SU-DHL-6 (cell line): ENCODE results near the gene CTNNA2.

ENCODE experiments used
- H2AFZ ChIP-seq: fragments of 200-600 bp; sonication (generic); 2 replicates; pipeline ENCODE4 v1.6.1; 2014; ENCODE audit warnings: low read depth, mild to moderate bottlenecking, moderate library complexity, mixed read lengths, antibody characterized with exemption, low read length; ENCODE audit not compliant: severe bottlenecking
- H3F3A ChIP-seq: fragments of 200-600 bp; shearing (Covaris generic); 2 replicates; pipeline ENCODE4 v1.6.0; 2016; ENCODE audit warnings: antibody characterized with exemption, mild to moderate bottlenecking; ENCODE audit not compliant: insufficient read depth
- H3K27ac ChIP-seq: fragments of 200-600 bp; sonication (generic); 2 replicates; pipeline ENCODE4 v1.5.1; 2016; ENCODE audit warnings: low read depth, mild to moderate bottlenecking, low read length, moderate library complexity, mixed read lengths
- H3K27me3 ChIP-seq: fragments of 200-600 bp; sonication (generic), shearing (Covaris generic); 2 replicates; pipeline ENCODE4 v1.6.0; 2014; ENCODE audit warnings: mild to moderate bottlenecking, low read length
- H3K36me3 ChIP-seq: fragments of 200-600 bp; sonication (generic); 2 replicates; pipeline ENCODE4 v1.6.1; 2014; ENCODE audit warnings: mild to moderate bottlenecking, low read length, mixed read lengths
- H3K4me2 ChIP-seq: fragments of 300-600, 200-600 bp; shearing (Covaris generic), sonication (generic); 2 replicates; pipeline ENCODE4 v1.6.0; 2014; ENCODE audit warnings: low read length, low read depth, mild to moderate bottlenecking; ENCODE audit not compliant: poor library complexity, severe bottlenecking
- H3K4me3 ChIP-seq: fragments of 200-600 bp; sonication (generic); 2 replicates; pipeline ENCODE4 v1.5.1; 2014; ENCODE audit warnings: antibody characterized with exemption, low read length, mild to moderate bottlenecking, mixed read lengths; ENCODE audit not compliant: insufficient read depth, poor library complexity, severe bottlenecking
- H3K79me2 ChIP-seq: fragments of 200-600 bp; sonication (generic); 2 replicates; pipeline ENCODE4 v1.6.1; 2014; ENCODE audit warnings: mild to moderate bottlenecking, low read length, moderate library complexity; ENCODE audit not compliant: insufficient read depth
- H3K9ac ChIP-seq: fragments of 200-600 bp; sonication (generic); 2 replicates; pipeline ENCODE4 v1.7.0; 2014; ENCODE audit warnings: mild to moderate bottlenecking, low read length
- H3K9me2 ChIP-seq: fragments of 200-600 bp; sonication (generic); replicated peaks from 2 replicates; pipeline ENCODE4 v1.6.1; 2014; ENCODE audit warnings: low read length; ENCODE audit not compliant: insufficient read depth
- H3K9me3 ChIP-seq: fragments of 200-600 bp; sonication (generic); 2 replicates; pipeline ENCODE4 v1.6.1; 2014; ENCODE audit warnings: low read length, mixed read lengths; ENCODE audit not compliant: insufficient read depth
- H4K20me1 ChIP-seq: fragments of 200-600 bp; sonication (generic); 2 replicates; pipeline ENCODE4 v1.6.1; 2014; ENCODE audit warnings: low read depth, mild to moderate bottlenecking, antibody characterized with exemption, low read length, moderate library complexity, mixed read lengths
- CTCF ChIP-seq: fragments of 200-600 bp; sonication (generic); IDR thresholded peaks from one replicate; pipeline ENCODE4 v1.5.1; 2017; ENCODE audit warnings: antibody characterized with exemption, mild to moderate bottlenecking, low read length, moderate library complexity; ENCODE audit not compliant: insufficient read depth, poor library complexity, severe bottlenecking
- EZH2phosphoT487 ChIP-seq: fragments of 200-600 bp; sonication (generic), shearing (Covaris generic); conservative IDR thresholded peaks from 2 replicates; pipeline ENCODE4 v1.6.1; 2018; ENCODE audit warnings: mild to moderate bottlenecking, antibody characterized with exemption, low read length, moderate library complexity, mixed read lengths

The CTNNA2 gene

DNA sequence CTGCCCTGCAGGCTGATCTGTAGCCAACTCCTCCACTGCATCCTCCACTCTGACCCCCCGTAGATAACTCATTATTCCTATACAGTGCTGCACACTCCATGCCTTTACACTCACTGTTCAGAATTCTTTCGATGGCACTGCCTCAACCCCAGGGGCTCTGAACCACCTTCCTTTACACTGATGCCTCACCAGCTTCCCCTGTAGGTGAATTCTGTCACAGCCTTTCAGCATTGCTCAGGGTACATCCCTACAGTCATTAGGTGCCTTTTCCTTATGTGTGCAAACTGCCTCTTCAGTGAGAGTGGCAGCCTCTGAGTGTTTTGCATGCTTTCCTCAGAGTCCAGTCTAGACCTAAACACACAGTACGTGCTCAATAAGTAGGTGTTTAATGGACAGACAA is 472.3 kb downstream of the CTNNA2 start:
- no peak overlapping the region for H3K4me3 ChIP-seq
- H3K9me3 ChIP-seq, result no peaks in the 10 kb centered on the region
- no peak overlapping the region for H3K9ac ChIP-seq
- no peaks in the 10 kb centered on the region for H3K9me2 ChIP-seq
- no peak overlapping the region for H3K27ac ChIP-seq
- no peaks in the 10 kb centered on the region for H3F3A ChIP-seq
- H4K20me1 ChIP-seq, result no peaks in the 10 kb centered on the region
- H3K27me3 ChIP-seq, result no peaks in the 10 kb centered on the region
- H3K79me2 ChIP-seq, result no peaks in the 10 kb centered on the region
- H2AFZ ChIP-seq, result no peak overlapping the region
- H3K36me3 ChIP-seq, result no peaks in the 10 kb centered on the region
- no peak overlapping the region for H3K4me2 ChIP-seq
- no peak for TF ChIP-seq EZH2phosphoT487
- TF ChIP-seq CTCF, result no peak

DNA sequence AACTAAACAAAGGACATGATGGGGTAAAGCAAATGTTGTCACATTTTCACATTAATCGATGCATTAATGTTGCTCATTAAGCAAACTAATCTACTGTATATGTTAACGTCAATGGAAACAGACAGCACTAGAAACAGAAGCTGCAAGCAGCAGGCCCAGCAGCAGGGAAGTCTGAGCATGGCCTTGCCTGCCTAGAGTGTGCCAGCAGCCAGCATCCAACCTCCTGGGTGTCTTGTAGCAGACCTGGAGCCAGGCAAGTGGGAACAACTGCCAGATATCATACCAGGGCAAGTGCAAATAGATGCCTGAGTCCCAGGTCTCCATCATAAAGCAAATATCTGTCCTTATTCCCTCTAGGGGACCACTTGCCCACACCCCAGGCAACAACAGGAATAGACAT is 472.7 kb downstream of the CTNNA2 start:
- no peaks in the 10 kb centered on the region for H3K79me2 ChIP-seq
- no peaks in the 10 kb centered on the region for H3F3A ChIP-seq
- no peaks in the 10 kb centered on the region for H3K9me2 ChIP-seq
- H3K4me2 ChIP-seq, result no peak overlapping the region
- H3K4me3 ChIP-seq, result no peak overlapping the region
- TF ChIP-seq EZH2phosphoT487 (no peak), CTCF (no peak)
- no peaks in the 10 kb centered on the region for H3K9me3 ChIP-seq
- no peak overlapping the region for H3K9ac ChIP-seq
- no peaks in the 10 kb centered on the region for H4K20me1 ChIP-seq
- H2AFZ ChIP-seq, result no peak overlapping the region
- no peaks in the 10 kb centered on the region for H3K36me3 ChIP-seq
- H3K27me3 ChIP-seq, result no peaks in the 10 kb centered on the region
- no peak overlapping the region for H3K27ac ChIP-seq

- Histone ChIP-seq H3K9me3 (no peaks in the 10 kb centered on the region), H3K9me2 (no peaks in the 10 kb centered on the region), H3K27ac (no peak overlapping the region), H3K4me2 (no peak overlapping the region), H2AFZ (no peak overlapping the region), H3K4me3 (no peak overlapping the region), H3F3A (no peaks in the 10 kb centered on the region), H3K36me3 (no peaks in the 10 kb centered on the region), H3K27me3 (no peaks in the 10 kb centered on the region), H3K79me2 (no peaks in the 10 kb centered on the region), H3K9ac (no peak overlapping the region), H4K20me1 (no peaks in the 10 kb centered on the region)
- no peak for TF ChIP-seq EZH2phosphoT487
- TF ChIP-seq CTCF, result no peak
These were observed 480.3 kb downstream of the CTNNA2 start for GRCh38 chr2:79993144-79993543.

DNA sequence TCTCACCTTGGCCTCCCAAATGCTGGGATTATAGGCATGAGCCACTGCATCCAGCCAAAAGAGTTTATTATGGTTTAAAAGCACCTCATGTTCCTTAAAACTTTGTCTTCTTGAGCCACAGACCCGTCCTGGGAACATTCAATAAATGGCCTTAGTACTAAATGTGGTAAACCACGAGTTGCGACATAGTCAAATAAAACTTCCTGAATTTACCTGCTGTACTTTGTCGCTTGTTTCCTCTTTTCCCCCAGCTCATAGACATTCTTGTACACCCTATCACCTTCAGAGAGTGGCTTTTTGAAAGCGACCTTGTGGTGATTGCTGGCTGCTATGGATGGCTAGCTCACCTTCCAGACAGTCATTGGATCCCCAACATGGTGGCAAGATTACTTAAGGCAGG is 481.3 kb downstream of the CTNNA2 start:
- Histone ChIP-seq H3K9me3 (no peaks in the 10 kb centered on the region), H2AFZ (no peak overlapping the region), H3K4me3 (no peak overlapping the region), H3K9ac (no peak overlapping the region), H4K20me1 (no peaks in the 10 kb centered on the region), H3K27ac (no peak overlapping the region), H3K9me2 (no peaks in the 10 kb centered on the region), H3K79me2 (no peaks in the 10 kb centered on the region), H3K27me3 (no peaks in the 10 kb centered on the region), H3K36me3 (no peaks in the 10 kb centered on the region), H3K4me2 (no peak overlapping the region), H3F3A (no peaks in the 10 kb centered on the region)
- TF ChIP-seq EZH2phosphoT487 (no peak), CTCF (no peak)
